SK-N-SH (cell line): ENCODE data around the gene RNFT2. TPM values are rescaled to one million over a fixed set of nuclear protein-coding genes. Genes with fewer than 3 reads are reported as not detected.

Experiments used
- CTCF ChIA-PET: fragments of 300-600, 350-600 bp; formaldehyde crosslinking; extraction: SDS; loops from one replicate; lab custom pipeline; 2021; lab: Yijun Ruan, JAX
- POLR2A ChIA-PET: fragments of 350-600 bp; sonication (Branson Sonifier 250); formaldehyde crosslinking; extraction: SDS; loops from one replicate; lab custom pipeline; 2020; ENCODE audit warnings: antibody characterized with exemption, inconsistent platforms; lab: Yijun Ruan, JAX
- DNase-seq: peaks from one replicate; pipeline ENCODE4 v3.0.0; 2012
- H2AFZ ChIP-seq: fragments of 200-600 bp; sonication (generic); 2 replicates; pipeline ENCODE4 v1.8.1; 2016; ENCODE audit warnings: antibody characterized with exemption, mild to moderate bottlenecking, low read depth
- H3F3A ChIP-seq: fragments of 200-600 bp; sonication (generic); replicated peaks from 2 replicates; pipeline ENCODE3; 2016; ENCODE audit warnings: antibody characterized with exemption, mild to moderate bottlenecking; ENCODE audit not compliant: insufficient read depth
- H3K27ac ChIP-seq, 2 experiments: fragments of 200-500 bp in 1 of 2; fragments of 200-600 bp in 1 of 2; sonication (Bioruptor generic) in 1 of 2; sonication (generic), shearing (Covaris generic) in 1 of 2; 2 replicates each; pipeline versions ENCODE4 v1.5.1 to v1.6.1; 2014 to 2016; ENCODE audit warnings: low read depth in 2 of 2, inconsistent platforms in 1 of 2, low read length in 1 of 2, mild to moderate bottlenecking in 1 of 2, mixed read lengths in 1 of 2
- H3K27me3 ChIP-seq: fragments of 200-600 bp; sonication (generic), shearing (Covaris generic); 2 replicates; pipeline ENCODE4 v1.6.1; 2016; ENCODE audit warnings: mixed run types; ENCODE audit not compliant: insufficient read depth
- H3K36me3 ChIP-seq, 2 experiments: fragments of 200-500 bp in 1 of 2; fragments of 200-600 bp in 1 of 2; sonication (Bioruptor generic) in 1 of 2; sonication (generic) in 1 of 2; replicated peaks in 1 of 2; 2 replicates each; pipeline versions ENCODE3 to v1.5.1; 2014 to 2016; ENCODE audit warnings: low read length in 1 of 2, mild to moderate bottlenecking in 1 of 2; ENCODE audit not compliant: insufficient read depth in 2 of 2, control insufficient read depth in 1 of 2
- H3K4me1 ChIP-seq, 2 experiments: fragments of 200-500 bp in 1 of 2; fragments of 200-600 bp in 1 of 2; sonication (Bioruptor generic) in 1 of 2; sonication (generic), shearing (Covaris generic) in 1 of 2; 2 replicates each; pipeline versions ENCODE4 v1.5.1 to v1.6.1; 2014 to 2016; ENCODE audit warnings: low read depth in 1 of 2, low read length in 1 of 2, mixed run types in 1 of 2; ENCODE audit not compliant: insufficient read depth in 2 of 2, control insufficient read depth in 1 of 2
- H3K4me2 ChIP-seq: fragments of 200-600 bp; sonication (generic), shearing (Covaris generic); 2 replicates; pipeline ENCODE4 v1.6.1; 2017; ENCODE audit warnings: mixed run types
- H3K4me3 ChIP-seq, 2 experiments: fragments of 200-500 bp in 1 of 2; fragments of 200-600 bp in 1 of 2; sonication (Bioruptor generic) in 1 of 2; sonication (generic), shearing (Covaris generic) in 1 of 2; 2 replicates each; pipeline versions ENCODE4 v1.5.1 to v1.8.1; 2014 to 2016; ENCODE audit warnings: low read depth in 2 of 2, inconsistent platforms in 1 of 2, low read length in 1 of 2, mild to moderate bottlenecking in 1 of 2, mixed read lengths in 1 of 2, moderate library complexity in 1 of 2
- H3K79me2 ChIP-seq: fragments of 200-600 bp; sonication (generic); 2 replicates; pipeline ENCODE4 v1.8.1; 2017; ENCODE audit warnings: mild to moderate bottlenecking; ENCODE audit not compliant: insufficient read depth
- H3K9ac ChIP-seq: fragments of 200-600 bp; sonication (generic); 2 replicates; pipeline ENCODE4 v1.6.1; 2017; ENCODE audit warnings: mixed run types
- H3K9me2 ChIP-seq: fragments of 200-600 bp; sonication (generic); 2 replicates; pipeline ENCODE4 v1.6.1; 2017; ENCODE audit warnings: mixed run types
- H3K9me3 ChIP-seq: fragments of 200-600 bp; sonication (generic); 2 replicates; pipeline ENCODE4 v1.6.1; 2017; ENCODE audit warnings: mixed run types, mild to moderate bottlenecking, moderate library complexity
- H4K20me1 ChIP-seq: fragments of 200-600 bp; sonication (generic); 2 replicates; pipeline ENCODE4 v1.6.1; 2017; ENCODE audit warnings: mild to moderate bottlenecking, mixed run types; ENCODE audit not compliant: insufficient read depth
- CTCF ChIP-seq: fragments of 200-600 bp; sonication (generic); IDR thresholded peaks from 2 replicates; pipeline ENCODE4 v1.6.1; 2017; ENCODE audit warnings: antibody characterized with exemption, mild to moderate bottlenecking, moderate library complexity
- EZH2phosphoT487 ChIP-seq: fragments of 200-600 bp; sonication (generic); IDR thresholded peaks from 2 replicates; pipeline ENCODE4 v1.6.1; 2017; ENCODE audit warnings: low read depth, mixed run types, mild to moderate bottlenecking, antibody characterized with exemption, moderate library complexity, borderline replicate concordance
- GABPA ChIP-seq: IDR thresholded peaks from 2 replicates; pipeline ENCODE4 v1.4.0; 2012; ENCODE audit warnings: low read depth, mild to moderate bottlenecking
- IRF3 ChIP-seq: fragments of 150-350 bp; IDR thresholded peaks from 2 replicates; pipeline ENCODE4 v1.6.1; 2016; ENCODE audit warnings: mild to moderate bottlenecking, low read depth, low read length
- MAX ChIP-seq: IDR thresholded peaks from 2 replicates; pipeline ENCODE4 v1.4.0; 2012; ENCODE audit warnings: low read depth
- MEF2A ChIP-seq: IDR thresholded peaks from 2 replicates; pipeline ENCODE4 v1.4.0; 2012; ENCODE audit warnings: low read depth, borderline replicate concordance
- PBX3 ChIP-seq: IDR thresholded peaks from 2 replicates; pipeline ENCODE4; 2012
- POLR2AphosphoS5 ChIP-seq: IDR thresholded peaks from 2 replicates; pipeline ENCODE4 v1.6.1; 2012; ENCODE audit warnings: low read depth, low read length
- RCOR1 ChIP-seq: fragments of 150-350 bp; IDR thresholded peaks from 2 replicates; pipeline ENCODE4 v1.6.1; 2017; ENCODE audit warnings: antibody characterized with exemption, low read length
- TAF1 ChIP-seq: IDR thresholded peaks from 2 replicates; pipeline ENCODE4 v1.6.1; 2012; ENCODE audit warnings: low read depth, mild to moderate bottlenecking, low read length, moderate library complexity, borderline replicate concordance
- TEAD4 ChIP-seq: IDR thresholded peaks from 2 replicates; pipeline ENCODE4 v1.4.0; 2012; ENCODE audit warnings: mild to moderate bottlenecking, borderline replicate concordance; ENCODE audit not compliant: insufficient read depth
- USF1 ChIP-seq: IDR thresholded peaks from 2 replicates; pipeline ENCODE4 v1.4.0; 2012; ENCODE audit warnings: low read depth, borderline replicate concordance
- WGBS: methylation state at CpG from one replicate; pipeline ENCODE4 v1.1.6; 2017; ENCODE audit warnings: low lambda C conversion rate; 5-methylcytosine and 5-hydroxymethylcytosine counted together
- polyA plus RNA-seq, 3 experiments: library from polyadenylated mRNA; depleted of rRNA; stranded (reverse); fragments of >200 nt; gene quantifications; 2 replicates each; pipeline ENCODE4 v1.2.3, GENCODE V29; 2012

Gene RNFT2
- polyA plus RNA-seq, 1 of the 3 experiments (the other 2 are of a cell fraction): 3.8 TPM

GRCh38 chr12:116878567-116879508, 140.7 kb downstream of the RNFT2 start:
- Histone ChIP-seq H4K20me1 (0 out of 2 replicates have a peak, but pooled peaks cover 6% of the 10 kb centered on the region), H3K9ac (no peak overlapping the region), H2AFZ (0 out of 2 replicates have a peak overlapping the region, but pooled peaks have one; percentile 46), H3K4me3 (peak overlapping the region; percentile 33 to 51), H3K27me3 (peaks cover 50% of the 10 kb centered on the region), H3K79me2 (no peaks in the 10 kb centered on the region), H3K36me3 (no peaks in the 10 kb centered on the region), H3K9me3 (no peaks in the 10 kb centered on the region), H3K9me2 (no peaks in the 10 kb centered on the region), H3F3A (no peaks in the 10 kb centered on the region), H3K27ac (no peak overlapping the region), H3K4me2 (peak overlapping the region; percentile 79), H3K4me1 (peaks cover 0 to 15% of the 10 kb centered on the region in 2 experiments; a peak in 1 of 4 replicates)
- ChIA-PET POLR2A (no interaction called here), CTCF (interaction anchor here (3.2 kb wide), 1 partner anchor 16 kb away, joined by 16 read pairs; no protein-coding TSS in a partner anchor)
- no peak for TF ChIP-seq IRF3
- no peak for TF ChIP-seq GABPA
- WGBS: 20% methylated on average over 29 of the region's 55 CpGs
- peak; percentile 62 for DNase-seq

GRCh38 chr12:116879509-116880212, 141.5 kb downstream of the RNFT2 start:
- Histone ChIP-seq H3K27ac (no peak overlapping the region), H3K27me3 (peaks cover 50% of the 10 kb centered on the region), H3K9ac (no peak overlapping the region), H3K9me3 (no peaks in the 10 kb centered on the region), H4K20me1 (0 out of 2 replicates have a peak, but pooled peaks cover 6% of the 10 kb centered on the region), H3K4me1 (peaks cover 0 to 15% of the 10 kb centered on the region in 2 experiments; a peak in 1 of 4 replicates), H3K79me2 (no peaks in the 10 kb centered on the region), H3K4me2 (peak overlapping the region; percentile 79), H3F3A (no peaks in the 10 kb centered on the region), H3K9me2 (no peaks in the 10 kb centered on the region), H3K36me3 (no peaks in the 10 kb centered on the region), H3K4me3 (peak overlapping the region; percentile 33 to 51), H2AFZ (0 out of 2 replicates have a peak overlapping the region, but pooled peaks have one; percentile 46)
- DNase-seq: peak; percentile 51
- ChIA-PET POLR2A (interaction anchor here (1.2 kb wide), 1 partner anchor 60 kb away, joined by 3 read pairs; no protein-coding TSS in a partner anchor), CTCF (interaction anchor here (0.9 to 1.7 kb wide), 3 partner anchors 9 to 171 kb away, joined by 3 to 7 read pairs (median 5); no protein-coding TSS in a partner anchor)
- TF ChIP-seq MAX (no peak), TEAD4 (no peak), POLR2AphosphoS5 (no peak), PBX3 (no peak), RCOR1 (no peak), CTCF (no peak), EZH2phosphoT487 (no peak), MEF2A (no peak), TAF1 (no peak), USF1 (no peak)
- 4% methylated on average over 32 of the region's 52 CpGs for WGBS
